SJCRH30 (cell line): ENCODE results near the gene ATF1. TPM values are rescaled to one million over a fixed set of nuclear protein-coding genes. Genes with fewer than 3 reads are reported as not detected.

Source experiments
- DNase-seq, 2 experiments: peaks; one replicate each; pipeline ENCODE4 v3.0.0-alpha.2; 2015 to 2020
- H3K27ac ChIP-seq: fragments of 250-450 bp; sonication (Bioruptor Pico); 2 replicates; pipeline ENCODE4 v1.5.1; 2020; ENCODE audit warnings: mild to moderate bottlenecking, moderate library complexity
- H3K27me3 ChIP-seq: fragments of 250-450 bp; sonication (Bioruptor Pico); 2 replicates; pipeline ENCODE4 v1.5.1; 2020; ENCODE audit warnings: mild to moderate bottlenecking, moderate library complexity
- H3K36me3 ChIP-seq: fragments of 250-450 bp; sonication (Bioruptor Pico); 2 replicates; pipeline ENCODE4 v1.5.1; 2020; ENCODE audit warnings: mild to moderate bottlenecking, moderate library complexity
- H3K4me1 ChIP-seq: fragments of 250-450 bp; sonication (Bioruptor Pico); 2 replicates; pipeline ENCODE4 v1.5.1; 2020; ENCODE audit warnings: mild to moderate bottlenecking, moderate library complexity
- H3K4me3 ChIP-seq: fragments of 250-450 bp; sonication (Bioruptor Pico); 2 replicates; pipeline ENCODE4 v1.5.1; 2020; ENCODE audit warnings: mild to moderate bottlenecking, moderate library complexity
- H3K9me3 ChIP-seq: fragments of 250-450 bp; sonication (Bioruptor Pico); replicated peaks from 2 replicates; pipeline ENCODE4 v1.5.1; 2020; ENCODE audit warnings: mild to moderate bottlenecking, moderate library complexity
- total RNA-seq: library from RNA; depleted of rRNA; stranded (reverse); fragments of >200 nt; shearing (Covaris generic); gene quantifications from 2 replicates; pipeline ENCODE4 v1.2.3, GENCODE V29; 2014; rRNA removed

The ATF1 gene
- total RNA-seq, result 50.5 and 56.4 TPM in 2 replicates

GRCh38 chr12:50763639-50764285 is at the start of gene ATF1:
Gene ATF1 (plus strand): TSS chr12:50764101. CDS start chr12:50780146, 16,045 bp downstream.
- peak within 1 kb of the TSS; percentile 99 for H3K4me3 ChIP-seq
- H3K9me3 ChIP-seq, result no peaks in the 10 kb centered on the region
- H3K36me3 ChIP-seq, result peaks cover 2% of the 10 kb centered on the region; the same call in 1 of the 2 replicates
- H3K27me3 ChIP-seq, result no peaks in the 10 kb centered on the region
- DNase-seq, result peak; percentile 95 to 96
- peak within 1 kb of the TSS; percentile 90 for H3K27ac ChIP-seq
- peaks cover 3% of the 10 kb centered on the region; the same call in 1 of the 2 replicates for H3K4me1 ChIP-seq

- DNase-seq, result no peak
- Histone ChIP-seq H3K36me3 (peaks cover 31% of the 10 kb centered on the region), H3K4me1 (no peaks in the 10 kb centered on the region), H3K4me3 (no peak overlapping the region), H3K27ac (no peak overlapping the region), H3K9me3 (no peaks in the 10 kb centered on the region), H3K27me3 (no peaks in the 10 kb centered on the region)
Observed at GRCh38 chr12:50715174-50715573, 48.7 kb upstream of the ATF1 start.

- H3K9me3 ChIP-seq, result no peaks in the 10 kb centered on the region
- DNase-seq, result no peak
- no peaks in the 10 kb centered on the region for H3K27me3 ChIP-seq
- no peak overlapping the region for H3K27ac ChIP-seq
- H3K4me3 ChIP-seq, result no peak overlapping the region
- H3K4me1 ChIP-seq, result no peaks in the 10 kb centered on the region
- H3K36me3 ChIP-seq, result peaks cover 45% of the 10 kb centered on the region
Observed at GRCh38 chr12:50718760-50719159, 45.1 kb upstream of the ATF1 start.

GRCh38 chr12:50720085-50720484 is 43.8 kb upstream of the ATF1 start:
- no peak for DNase-seq
- Histone ChIP-seq H3K36me3 (peaks cover 52% of the 10 kb centered on the region), H3K27me3 (no peaks in the 10 kb centered on the region)

GRCh38 chr12:50720501-50720900 is 43.4 kb upstream of the ATF1 start:
- Histone ChIP-seq H3K27ac (no peak overlapping the region), H3K36me3 (peaks cover 52% of the 10 kb centered on the region), H3K27me3 (no peaks in the 10 kb centered on the region), H3K9me3 (no peaks in the 10 kb centered on the region), H3K4me3 (no peak overlapping the region), H3K4me1 (no peaks in the 10 kb centered on the region)
- DNase-seq, result no peak

More at GRCh38 chr12:50720085-50720484, 43.8 kb upstream of the ATF1 start:
- no peaks in the 10 kb centered on the region for H3K9me3 ChIP-seq
- H3K4me1 ChIP-seq, result no peaks in the 10 kb centered on the region
- no peak overlapping the region for H3K27ac ChIP-seq
- no peak overlapping the region for H3K4me3 ChIP-seq

GRCh38 chr12:50723865-50724264 is 40.0 kb upstream of the ATF1 start:
- Histone ChIP-seq H3K4me1 (no peaks in the 10 kb centered on the region), H3K4me3 (no peak overlapping the region), H3K27me3 (no peaks in the 10 kb centered on the region), H3K27ac (no peak overlapping the region), H3K36me3 (peaks cover 48% of the 10 kb centered on the region), H3K9me3 (no peaks in the 10 kb centered on the region)
- DNase-seq, result no peak

GRCh38 chr12:50725011-50725942 is 38.6 kb upstream of the ATF1 start:
- no peaks in the 10 kb centered on the region for H3K4me1 ChIP-seq
- DNase-seq, result no peak
- H3K36me3 ChIP-seq, result peaks cover 42% of the 10 kb centered on the region

GRCh38 chr12:50727466-50727865 is 36.4 kb upstream of the ATF1 start:
- Histone ChIP-seq H3K9me3 (no peaks in the 10 kb centered on the region), H3K4me3 (no peak overlapping the region), H3K27ac (no peak overlapping the region), H3K36me3 (peaks cover 40% of the 10 kb centered on the region), H3K4me1 (no peaks in the 10 kb centered on the region), H3K27me3 (no peaks in the 10 kb centered on the region)
- no peak for DNase-seq

More at GRCh38 chr12:50725011-50725942, 38.6 kb upstream of the ATF1 start:
- Histone ChIP-seq H3K4me3 (no peak overlapping the region), H3K9me3 (no peaks in the 10 kb centered on the region), H3K27ac (no peak overlapping the region), H3K27me3 (no peaks in the 10 kb centered on the region)

- DNase-seq, result no peak
- H3K4me1 ChIP-seq, result no peaks in the 10 kb centered on the region
- H3K27ac ChIP-seq, result no peak overlapping the region
- H3K36me3 ChIP-seq, result peaks cover 35% of the 10 kb centered on the region
- no peaks in the 10 kb centered on the region for H3K27me3 ChIP-seq
- H3K4me3 ChIP-seq, result no peak overlapping the region
- no peaks in the 10 kb centered on the region for H3K9me3 ChIP-seq
Observed at GRCh38 chr12:50728417-50728816, 35.5 kb upstream of the ATF1 start.

- no peak overlapping the region for H3K27ac ChIP-seq
- peaks cover 33% of the 10 kb centered on the region for H3K36me3 ChIP-seq
- no peaks in the 10 kb centered on the region for H3K9me3 ChIP-seq
- H3K27me3 ChIP-seq, result no peaks in the 10 kb centered on the region
- H3K4me1 ChIP-seq, result no peaks in the 10 kb centered on the region
- no peak overlapping the region for H3K4me3 ChIP-seq
- no peak for DNase-seq
Observed at GRCh38 chr12:50728841-50729240, 35.1 kb upstream of the ATF1 start.

- no peak overlapping the region for H3K27ac ChIP-seq
Observed at GRCh38 chr12:50732591-50732990, 31.3 kb upstream of the ATF1 start.

GRCh38 chr12:50733706-50734105 is 30.2 kb upstream of the ATF1 start:
- no peak for DNase-seq
- peaks cover 14% of the 10 kb centered on the region for H3K36me3 ChIP-seq
- no peaks in the 10 kb centered on the region for H3K27me3 ChIP-seq
- no peak overlapping the region for H3K4me3 ChIP-seq
- H3K4me1 ChIP-seq, result no peaks in the 10 kb centered on the region
- H3K27ac ChIP-seq, result no peak overlapping the region
- no peaks in the 10 kb centered on the region for H3K9me3 ChIP-seq

More at GRCh38 chr12:50732591-50732990, 31.3 kb upstream of the ATF1 start:
- Histone ChIP-seq H3K4me3 (no peak overlapping the region), H3K36me3 (peaks cover 19% of the 10 kb centered on the region), H3K4me1 (no peaks in the 10 kb centered on the region), H3K9me3 (no peaks in the 10 kb centered on the region), H3K27me3 (no peaks in the 10 kb centered on the region)
- DNase-seq, result no peak

GRCh38 chr12:50734409-50735263 is 29.3 kb upstream of the ATF1 start:
- H3K9me3 ChIP-seq, result no peaks in the 10 kb centered on the region
- peak; percentile 38 to 75 for DNase-seq
- no peak overlapping the region for H3K4me3 ChIP-seq
- no peaks in the 10 kb centered on the region for H3K27me3 ChIP-seq
- H3K27ac ChIP-seq, result no peak overlapping the region
- peaks cover 14% of the 10 kb centered on the region for H3K36me3 ChIP-seq
- H3K4me1 ChIP-seq, result no peaks in the 10 kb centered on the region

- Histone ChIP-seq H3K4me3 (no peak overlapping the region), H3K4me1 (no peaks in the 10 kb centered on the region), H3K27me3 (no peaks in the 10 kb centered on the region), H3K27ac (no peak overlapping the region), H3K36me3 (peaks cover 31% of the 10 kb centered on the region), H3K9me3 (no peaks in the 10 kb centered on the region)
- DNase-seq, result no peak
Observed at GRCh38 chr12:50739611-50740010, 24.3 kb upstream of the ATF1 start.
